ENCODE measurements around the gene KRTAP12-1.

GRCh38 chr21:44658913-44659595 lies 22.9 kb downstream of the KRTAP12-1 start:
- TF ChIP-seq CTCF (IDR thresholded peaks at IDR 0.05), result no peak
- no peak for TF ChIP-seq POLR2A (IDR thresholded peaks at IDR 0.05)
- TF ChIP-seq EP300 (IDR thresholded peaks at IDR 0.05), result no peak

All from tibial nerve (tissue), 4 donors.